Liver (tissue), 3 donors: Measurements from ENCODE around the gene CDC25A.

ENCODE experiments used
- CTCF ChIP-seq: fragments of 150-350 bp; IDR thresholded peaks from 2 replicates; pipeline ENCODE4 v1.5.1; 2017; ENCODE audit warnings: improper control_type of control experiment, low read depth, low read length; ENCODE audit not compliant: missing input control
- EGR1 ChIP-seq, 2 donors: IDR thresholded peaks; 2 replicates each; pipeline ENCODE4 v1.6.1; 2016 to 2018; ENCODE audit warnings: antibody characterized with exemption in 2 of 2, low read depth in 2 of 2
- HNF4G ChIP-seq: IDR thresholded peaks from 2 replicates; pipeline ENCODE4 v1.6.1; 2016; ENCODE audit warnings: antibody characterized with exemption
- JUND ChIP-seq, 2 donors: IDR thresholded peaks; 2 replicates each; pipeline ENCODE4 v1.6.1; 2016; ENCODE audit warnings: antibody characterized with exemption in 2 of 2
- MAX ChIP-seq: IDR thresholded peaks from 2 replicates; pipeline ENCODE4 v1.6.1; 2016; ENCODE audit warnings: antibody characterized with exemption
- REST ChIP-seq: IDR thresholded peaks from 2 replicates; pipeline ENCODE4 v1.6.1; 2016; ENCODE audit warnings: antibody characterized with exemption, mild to moderate bottlenecking
- RXRA ChIP-seq, 2 donors: IDR thresholded peaks; 2 replicates each; pipeline ENCODE4 v1.6.1; 2017 to 2018; ENCODE audit warnings: antibody characterized with exemption in 2 of 2, mild to moderate bottlenecking in 1 of 2
- SP1 ChIP-seq: IDR thresholded peaks from 2 replicates; pipeline ENCODE4 v1.6.1; 2018; ENCODE audit warnings: antibody characterized with exemption, mild to moderate bottlenecking
- donor health status: healthy.
- donor health status: healthy.

- TF ChIP-seq REST = no peak
- TF ChIP-seq JUND (IDR thresholded peaks at IDR 0.05) = no peak
- no peak for TF ChIP-seq CTCF
- no peak for TF ChIP-seq RXRA (IDR thresholded peaks at IDR 0.05)
- no peak for TF ChIP-seq HNF4G
- TF ChIP-seq EGR1 (IDR thresholded peaks at IDR 0.05; ENCODE audit: low read depth in 2 of 2) = no peak
- TF ChIP-seq MAX = no peak
- TF ChIP-seq SP1 = no peak
Measured at GRCh38 chr3:48122504-48122903, 65.7 kb downstream of the CDC25A start.
